Renal cortical epithelial cell (primary cell): ENCODE results near the gene XAF1. TPM values are rescaled to one million over a fixed set of nuclear protein-coding genes. Genes with fewer than 3 reads are reported as not detected.
"Not testable (repeated sequence)": the region's sequence is repeated elsewhere in the genome, so short reads cannot be mapped to it uniquely, and the experiment has no call there.

Experiments
- DNase-seq: peaks from one replicate; pipeline ENCODE4 v3.0.0-alpha.2; 2011; ENCODE audit warnings: low read depth
- total RNA-seq: library from RNA; depleted of rRNA; stranded (reverse); fragments of >200 nt; gene quantifications from 2 replicates; pipeline ENCODE4 v1.2.3, GENCODE V29; 2014

The XAF1 gene
- 6.9 and 15.1 TPM in 2 replicates for total RNA-seq

- peak; percentile 35 for DNase-seq
These were observed at the start of gene XAF1 for GRCh38 chr17:6755731-6756184. Gene XAF1 (plus strand): TSS chr17:6756046. CDS start chr17:6756079, 33 bp downstream.

GRCh38 chr17:6706499-6706898 lies 49.3 kb upstream of the XAF1 start:
- DNase-seq, result no peak

GRCh38 chr17:6706996-6707395 lies 48.9 kb upstream of the XAF1 start:
- no peak for DNase-seq

- no peak for DNase-seq
These were observed 47.4 kb upstream of the XAF1 start for GRCh38 chr17:6708357-6708961.

GRCh38 chr17:6710317-6710716 lies 45.5 kb upstream of the XAF1 start:
- DNase-seq, result no peak

GRCh38 chr17:6711081-6711674 lies 44.7 kb upstream of the XAF1 start:
- no peak for DNase-seq

GRCh38 chr17:6711681-6712057 lies 44.2 kb upstream of the XAF1 start:
- no peak for DNase-seq

GRCh38 chr17:6712058-6712853 lies 43.6 kb upstream of the XAF1 start:
- DNase-seq, result peak; percentile 24

GRCh38 chr17:6712854-6713129 lies 43.1 kb upstream of the XAF1 start:
- no peak for DNase-seq

- no peak for DNase-seq
These were observed 42.5 kb upstream of the XAF1 start, which contains the start of gene SLC13A5 for GRCh38 chr17:6713130-6713917. Gene SLC13A5 (minus strand): TSS chr17:6713369. CDS start chr17:6713333, 36 bp downstream.

GRCh38 chr17:6713918-6714271 lies 42.0 kb upstream of the XAF1 start:
- DNase-seq, result no peak

GRCh38 chr17:6714315-6714874 lies 41.5 kb upstream of the XAF1 start:
- no peak for DNase-seq

GRCh38 chr17:6716736-6717135 lies 39.1 kb upstream of the XAF1 start:
- DNase-seq, result peak; percentile 35

GRCh38 chr17:6721744-6722143 lies 34.1 kb upstream of the XAF1 start:
- DNase-seq, result no peak

- no peak for DNase-seq
These were observed 31.8 kb upstream of the XAF1 start for GRCh38 chr17:6724009-6724408.

GRCh38 chr17:6729531-6729930 lies 26.3 kb upstream of the XAF1 start:
- DNase-seq, result no peak

GRCh38 chr17:6746665-6747064 lies 9.2 kb upstream of the XAF1 start:
- not testable (repeated sequence) for DNase-seq

- no peak for DNase-seq
These were observed 7.2 kb upstream of the XAF1 start for GRCh38 chr17:6748617-6749016.

- DNase-seq, result peak; percentile 19
These were observed 6.3 kb upstream of the XAF1 start for GRCh38 chr17:6749519-6749918.

- DNase-seq, result peak; percentile 98
These were observed 3.6 kb upstream of the XAF1 start for GRCh38 chr17:6752068-6752909.

GRCh38 chr17:6753006-6753445 lies 2.8 kb upstream of the XAF1 start:
- peak; percentile 86 for DNase-seq
